Left renal pelvis (tissue), 4 donors: Measurements from ENCODE around the gene ERAS. TPM values are rescaled to one million over a fixed set of nuclear protein-coding genes. Genes with fewer than 3 reads are reported as not detected.
"Not testable (repeated sequence)": the region's sequence is repeated elsewhere in the genome, so short reads cannot be mapped to it uniquely, and the experiment has no call there.

ENCODE experiments used
- DNase-seq, 4 donors: peaks; one replicate each; pipeline ENCODE4 v3.0.0-alpha.2; 2013; ENCODE audit warnings: low read depth in 4 of 4, low spot score in 3 of 4
- polyA plus RNA-seq, 4 donors: library from polyadenylated mRNA; unstranded; fragments of 120-200 nt; gene quantifications; one replicate each; pipeline ENCODE4 v1.2.1, GENCODE V29; 2013; ENCODE audit not compliant: insufficient read length in 4 of 4

ERAS gene
- polyA plus RNA-seq, 4 donors: 0.18 to 0.43 TPM; not detected in 2

DNA sequence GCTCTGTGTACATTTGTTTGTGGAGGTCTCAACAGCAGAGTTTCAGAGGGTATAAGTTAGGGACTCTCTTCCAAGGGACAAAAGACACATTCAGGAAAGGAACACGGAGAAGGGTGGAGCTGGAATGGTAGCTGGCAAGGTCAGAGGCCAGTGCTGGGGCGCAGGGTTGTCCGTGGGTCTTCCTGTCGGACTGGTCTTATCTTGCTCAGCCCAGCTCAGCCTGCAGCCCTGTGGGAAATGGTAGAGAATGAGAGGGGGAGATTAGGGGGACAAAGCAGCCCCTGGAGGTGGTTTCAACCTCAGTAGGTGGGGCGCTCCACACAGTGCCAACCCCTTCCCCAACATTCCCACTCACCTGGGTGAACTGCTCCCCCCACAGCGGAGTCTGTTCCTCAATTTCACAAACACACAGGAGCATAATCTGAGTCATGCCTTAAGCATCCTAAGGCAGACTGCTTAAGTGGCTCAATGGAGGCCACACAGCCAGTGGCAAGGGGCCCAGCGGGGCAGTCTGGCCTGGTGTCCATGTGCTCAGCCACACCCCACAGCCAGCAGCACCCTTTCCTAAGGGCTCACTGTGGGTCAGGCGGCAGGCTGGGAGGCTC lies 31.3 kb upstream of the ERAS start:
- no peak for DNase-seq

DNA sequence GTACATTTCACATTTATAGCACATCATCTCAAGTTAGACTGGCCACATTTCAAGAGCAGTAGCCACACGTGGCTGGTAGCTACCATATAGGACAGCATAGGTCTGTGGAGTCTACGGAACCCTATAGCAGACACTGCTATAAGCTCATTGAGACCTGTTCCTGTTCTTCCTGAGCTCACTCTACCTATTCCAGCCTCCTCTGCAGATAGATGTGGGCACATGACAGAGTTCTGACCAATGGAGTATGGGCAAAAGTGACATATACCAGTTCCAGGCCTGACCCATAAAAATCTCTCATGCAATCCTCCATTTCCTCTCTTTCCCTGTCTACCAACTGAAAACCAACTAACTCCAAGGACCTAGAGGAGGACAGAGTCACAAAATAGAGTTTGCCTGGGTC lies 28.0 kb upstream of the ERAS start:
- no peak for DNase-seq

DNA sequence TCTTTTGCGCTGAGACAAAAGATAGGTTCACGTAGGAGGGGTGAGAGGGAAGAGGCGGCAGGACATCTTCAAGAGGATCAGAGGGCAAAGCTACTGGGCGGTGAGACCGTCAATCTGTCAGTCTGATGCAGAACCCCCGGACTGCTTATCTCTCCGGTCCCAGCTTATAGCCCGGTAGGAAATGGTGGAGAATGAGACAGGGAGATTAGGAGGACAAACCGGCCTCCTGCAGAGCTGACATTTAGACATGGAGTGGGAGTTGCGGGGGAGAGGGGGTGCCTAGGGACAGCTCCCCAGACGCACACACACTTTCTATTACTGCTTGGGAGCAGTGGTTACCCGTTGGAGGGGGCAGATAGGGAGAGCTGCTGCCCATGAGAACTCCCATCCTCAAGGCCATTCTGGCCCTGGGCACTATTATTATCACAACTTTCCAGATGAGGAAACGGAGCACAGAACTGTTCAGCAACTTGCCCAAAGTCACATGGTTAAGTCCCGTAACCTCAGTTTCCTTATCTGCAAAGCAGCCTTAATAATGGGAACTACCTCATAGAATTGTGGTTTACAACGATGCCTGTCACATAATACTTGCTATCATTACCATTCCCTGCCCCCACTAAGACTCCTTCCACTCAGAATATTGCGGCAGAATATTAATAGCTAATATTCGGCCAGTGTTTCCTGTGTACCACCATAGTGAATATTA lies 25.6 kb upstream of the ERAS start:
- no peak for DNase-seq

DNA sequence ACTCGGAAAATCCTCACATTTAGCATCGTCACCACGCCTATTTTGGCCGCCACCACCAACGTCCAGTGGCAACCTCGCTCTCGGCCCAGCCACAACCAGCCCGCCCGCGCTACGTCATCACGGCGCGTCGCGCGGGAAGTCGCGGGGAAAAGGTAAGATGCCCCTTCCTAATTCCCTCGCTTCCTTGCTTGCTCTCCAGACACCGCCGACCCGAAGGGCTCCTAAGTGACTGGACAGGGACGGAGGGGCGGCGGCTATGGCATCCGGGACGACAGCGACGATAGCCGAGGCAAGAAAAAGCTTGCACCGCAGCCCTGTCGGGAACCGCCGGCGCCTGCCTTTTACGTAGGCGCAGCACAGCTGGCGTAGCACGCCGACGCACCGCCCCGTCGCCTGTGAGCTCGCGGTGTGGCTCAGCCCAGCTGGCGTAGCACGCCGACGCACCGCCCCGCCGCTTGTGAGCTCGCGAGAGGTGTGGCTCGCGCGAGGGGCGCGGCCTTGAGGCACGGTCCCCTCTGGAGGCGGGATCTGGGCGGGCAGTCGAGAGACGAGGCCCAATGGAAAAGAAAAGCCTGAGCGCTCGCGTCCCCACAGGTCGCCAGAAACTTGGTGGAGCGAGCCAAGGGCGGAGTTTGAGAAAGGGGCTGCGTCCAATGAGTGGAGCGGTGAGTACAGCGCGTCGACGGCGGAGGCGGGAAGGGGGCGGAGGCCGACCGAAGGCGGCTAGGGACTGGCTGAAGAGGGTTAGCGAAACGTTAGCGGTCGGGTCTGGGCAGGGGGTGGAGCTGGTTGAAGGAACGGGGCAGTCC lies 24.8 kb upstream of the ERAS start, which contains the start of gene HDAC6:
HDAC6 (plus strand) TSS at position 788 of the 809 bp plus-strand sequence. CDS start 626 bp downstream, outside the sequence.
- DNase-seq: peak; percentile 90 to 94 (median 92)

DNA sequence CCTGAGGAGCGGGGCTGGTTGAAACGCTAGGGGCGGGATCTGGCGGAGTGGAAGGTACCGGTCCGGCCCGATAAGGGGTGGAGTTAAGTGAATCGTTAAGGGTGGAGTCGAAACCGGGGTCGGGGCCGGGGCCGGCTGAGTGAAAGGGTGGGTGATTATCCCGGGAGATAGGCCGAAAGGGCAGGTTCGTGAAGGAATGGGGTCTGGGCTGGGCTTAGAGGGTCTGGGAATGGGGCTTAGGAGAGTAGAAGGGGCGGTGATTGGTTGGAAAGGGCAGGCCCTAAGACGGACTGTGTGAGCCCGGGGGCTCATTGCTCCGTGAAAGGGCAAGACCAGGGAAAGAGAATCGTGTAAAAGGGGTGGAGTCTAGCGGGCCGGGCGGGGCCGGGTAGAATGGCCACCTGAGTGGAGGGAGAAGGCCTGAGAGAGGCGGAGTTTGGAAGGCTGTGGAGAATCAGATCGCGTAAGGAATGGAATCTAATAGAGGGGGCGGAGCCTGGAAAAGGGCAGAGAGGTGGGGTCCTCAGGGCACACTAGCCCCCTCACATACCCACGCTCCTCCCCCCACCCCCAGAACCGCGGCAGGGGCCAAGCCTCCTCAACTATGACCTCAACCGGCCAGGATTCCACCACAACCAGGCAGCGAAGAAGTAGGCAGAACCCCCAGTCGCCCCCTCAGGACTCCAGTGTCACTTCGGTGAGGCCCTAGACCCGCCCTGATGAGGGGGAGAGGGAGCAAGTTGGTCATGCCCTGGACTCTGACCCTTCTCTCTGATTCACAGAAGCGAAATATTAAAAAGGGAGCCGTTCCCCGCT lies 24.0 kb upstream of the ERAS start:
- peak; percentile 41 to 57 (median 52) for DNase-seq

DNA sequence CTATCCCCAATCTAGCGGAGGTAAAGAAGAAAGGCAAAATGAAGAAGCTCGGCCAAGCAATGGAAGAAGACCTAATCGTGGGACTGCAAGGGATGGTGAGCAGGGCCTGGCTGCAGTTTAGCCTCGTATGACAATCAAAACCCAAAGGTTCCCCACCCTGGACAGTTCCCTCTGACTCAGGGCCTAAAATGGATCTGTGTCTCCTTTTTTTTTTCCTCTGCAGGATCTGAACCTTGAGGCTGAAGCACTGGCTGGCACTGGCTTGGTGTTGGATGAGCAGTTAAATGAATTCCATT lies 23.5 kb upstream of the ERAS start:
- DNase-seq: no peak

DNA sequence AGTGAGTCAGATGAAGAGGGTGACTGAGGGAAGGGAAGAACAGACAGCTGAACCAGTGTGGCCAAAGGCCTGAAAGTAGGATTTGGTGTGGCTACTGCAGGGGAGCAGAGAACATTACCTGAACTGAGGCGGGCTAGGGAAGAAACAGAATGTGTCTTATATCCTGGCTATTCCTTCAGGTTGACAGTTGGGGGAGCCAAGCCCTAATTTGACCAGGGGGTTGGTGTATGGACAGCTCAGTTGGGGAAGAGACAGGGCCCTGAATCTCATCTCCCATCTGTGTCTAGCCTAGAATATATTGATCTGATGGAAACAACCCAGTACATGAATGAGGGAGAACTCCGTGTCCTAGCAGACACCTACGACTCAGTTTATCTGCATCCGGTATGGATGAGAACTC lies 20.2 kb upstream of the ERAS start:
- no peak for DNase-seq

DNA sequence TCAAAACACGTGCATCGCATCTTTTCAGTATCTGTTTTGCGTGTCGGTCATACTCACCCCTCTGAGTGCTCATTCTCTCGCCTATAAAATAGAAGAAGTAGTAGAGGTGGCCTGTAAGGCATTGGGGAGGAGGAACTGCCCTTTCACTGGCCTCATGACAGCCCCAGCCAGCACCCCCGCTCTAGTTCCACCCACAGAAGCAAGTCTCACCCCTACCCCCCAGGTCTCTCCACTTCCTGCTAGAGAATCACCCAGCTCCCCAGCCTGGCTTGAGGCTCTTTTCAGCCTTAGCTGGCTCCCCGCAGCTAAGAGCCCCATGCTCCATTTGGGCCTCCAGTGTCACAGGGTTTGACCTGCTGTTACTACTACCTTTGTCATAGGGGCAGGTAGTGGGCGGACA lies 12.7 kb upstream of the ERAS start:
- no peak for DNase-seq

DNA sequence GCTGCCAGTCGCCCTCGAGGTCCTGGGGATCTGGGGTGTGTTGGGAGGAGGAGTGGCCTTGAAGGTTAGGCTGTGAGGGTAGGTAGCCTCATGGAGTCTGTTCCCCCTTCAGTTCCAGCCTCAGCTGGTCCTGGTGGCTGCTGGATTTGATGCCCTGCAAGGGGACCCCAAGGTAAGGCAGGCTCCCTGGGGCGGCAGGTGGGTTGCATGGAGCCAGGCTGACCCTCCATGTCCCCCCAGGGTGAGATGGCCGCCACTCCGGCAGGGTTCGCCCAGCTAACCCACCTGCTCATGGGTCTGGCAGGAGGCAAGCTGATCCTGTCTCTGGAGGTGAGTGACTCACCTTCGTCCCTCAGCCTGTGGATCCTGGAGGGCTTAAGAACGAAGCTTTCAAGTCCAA lies 11.6 kb upstream of the ERAS start:
- DNase-seq: no peak

DNA sequence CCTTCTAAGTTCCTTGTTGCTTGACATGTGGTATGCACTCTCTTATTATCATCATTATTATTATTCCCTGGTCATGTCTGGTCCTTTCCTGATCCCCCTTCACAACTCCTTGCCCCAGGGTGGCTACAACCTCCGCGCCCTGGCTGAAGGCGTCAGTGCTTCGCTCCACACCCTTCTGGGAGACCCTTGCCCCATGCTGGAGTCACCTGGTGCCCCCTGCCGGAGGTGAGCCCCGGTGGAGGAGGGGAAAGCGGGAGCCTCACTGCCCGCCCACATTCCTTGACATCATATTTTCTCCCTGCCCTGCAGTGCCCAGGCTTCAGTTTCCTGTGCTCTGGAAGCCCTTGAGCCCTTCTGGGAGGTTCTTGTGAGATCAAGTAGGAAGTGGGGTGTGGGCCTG lies 11.0 kb upstream of the ERAS start:
- no peak for DNase-seq

DNA sequence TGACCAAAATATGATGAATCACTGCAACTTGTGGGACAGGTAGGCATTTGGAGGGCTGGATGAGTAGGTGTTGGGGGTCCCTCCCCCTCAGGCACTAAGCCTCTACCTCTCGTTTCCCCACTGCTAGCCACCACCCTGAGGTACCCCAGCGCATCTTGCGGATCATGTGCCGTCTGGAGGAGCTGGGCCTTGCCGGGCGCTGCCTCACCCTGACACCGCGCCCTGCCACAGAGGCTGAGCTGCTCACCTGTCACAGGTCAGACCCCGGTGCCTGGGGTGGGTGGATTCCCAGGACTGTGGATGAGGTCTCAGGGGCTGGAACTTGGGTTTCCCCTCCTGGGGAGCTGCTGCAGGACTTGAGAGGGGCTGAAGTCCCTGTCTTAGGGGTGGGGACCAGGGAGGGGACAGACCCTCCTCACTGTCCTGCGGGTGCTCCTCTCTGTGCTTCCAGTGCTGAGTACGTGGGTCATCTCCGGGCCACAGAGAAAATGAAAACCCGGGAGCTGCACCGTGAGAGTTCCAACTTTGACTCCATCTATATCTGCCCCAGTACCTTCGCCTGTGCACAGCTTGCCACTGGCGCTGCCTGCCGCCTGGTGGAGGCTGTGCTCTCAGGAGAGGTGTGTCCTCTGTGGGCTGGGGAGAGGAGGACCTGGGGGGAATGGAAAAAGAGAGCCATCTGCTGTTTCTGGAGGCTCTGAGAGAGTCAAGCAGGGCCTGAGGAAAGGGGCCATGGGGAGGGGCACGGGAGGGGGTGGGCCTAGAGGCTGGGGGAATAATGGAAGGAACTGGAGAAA lies 10.1 kb upstream of the ERAS start:
- no peak for DNase-seq

DNA sequence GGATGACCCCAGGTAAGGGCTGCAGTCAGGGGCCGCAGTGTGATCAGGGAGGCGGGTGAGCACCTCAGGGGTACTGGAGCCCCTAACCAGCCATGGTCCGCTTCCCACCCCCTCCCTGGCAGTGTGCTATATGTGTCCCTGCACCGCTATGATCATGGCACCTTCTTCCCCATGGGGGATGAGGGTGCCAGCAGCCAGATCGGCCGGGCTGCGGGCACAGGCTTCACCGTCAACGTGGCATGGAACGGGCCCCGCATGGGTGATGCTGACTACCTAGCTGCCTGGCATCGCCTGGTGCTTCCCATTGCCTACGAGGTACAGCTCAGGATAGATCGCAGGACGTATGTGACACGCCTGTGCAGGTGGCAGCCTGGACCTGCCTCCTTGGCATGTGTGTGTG lies 8.2 kb upstream of the ERAS start:
- no peak for DNase-seq

DNA sequence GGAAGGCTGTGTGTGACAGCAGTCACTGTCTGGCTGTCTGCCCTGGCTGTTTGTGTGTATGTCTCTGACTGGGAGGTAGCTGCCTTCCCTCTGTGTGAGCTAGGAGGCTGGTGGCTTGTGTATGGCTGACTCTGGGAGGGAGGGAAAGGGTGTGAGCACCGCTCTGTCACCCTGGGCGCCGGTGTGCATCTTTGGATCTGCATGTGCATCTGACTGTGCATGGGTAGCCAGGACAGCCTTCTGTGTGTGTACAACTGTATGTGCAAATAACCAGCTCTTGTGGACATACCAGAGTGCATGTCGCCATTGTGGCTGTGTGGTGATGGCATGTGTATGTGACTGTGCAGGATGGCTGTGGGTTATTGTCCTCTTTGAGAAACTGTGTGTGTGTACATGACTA lies 7.4 kb upstream of the ERAS start:
- DNase-seq: no peak

DNA sequence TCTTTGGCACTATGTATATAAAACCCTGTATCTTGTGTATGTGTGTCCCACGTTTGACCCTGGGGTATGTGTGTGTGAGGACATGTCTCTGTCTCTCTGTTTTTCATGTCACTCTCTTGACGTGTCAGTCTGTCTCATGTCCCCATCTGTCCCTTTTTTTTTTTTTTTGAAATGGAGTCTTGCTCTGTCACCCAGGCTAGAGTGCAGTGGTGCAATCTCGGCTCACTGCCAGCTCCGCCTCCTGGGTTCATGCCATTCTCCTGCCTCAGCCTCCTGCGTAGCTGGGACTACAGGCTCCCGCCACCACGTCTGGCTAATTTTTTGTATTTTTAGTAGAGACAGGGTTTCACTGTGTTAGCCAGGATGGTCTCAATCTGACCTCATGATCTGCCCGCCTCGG lies 6.9 kb upstream of the ERAS start:
- not testable (repeated sequence) for DNase-seq

DNA sequence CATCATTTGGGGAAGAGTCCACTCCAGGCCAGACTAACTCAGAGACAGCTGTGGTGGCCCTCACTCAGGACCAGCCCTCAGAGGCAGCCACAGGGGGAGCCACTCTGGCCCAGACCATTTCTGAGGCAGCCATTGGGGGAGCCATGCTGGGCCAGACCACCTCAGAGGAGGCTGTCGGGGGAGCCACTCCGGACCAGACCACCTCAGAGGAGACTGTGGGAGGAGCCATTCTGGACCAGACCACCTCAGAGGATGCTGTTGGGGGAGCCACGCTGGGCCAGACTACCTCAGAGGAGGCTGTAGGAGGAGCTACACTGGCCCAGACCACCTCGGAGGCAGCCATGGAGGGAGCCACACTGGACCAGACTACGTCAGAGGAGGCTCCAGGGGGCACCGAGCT lies 3.3 kb upstream of the ERAS start:
- no peak for DNase-seq

DNA sequence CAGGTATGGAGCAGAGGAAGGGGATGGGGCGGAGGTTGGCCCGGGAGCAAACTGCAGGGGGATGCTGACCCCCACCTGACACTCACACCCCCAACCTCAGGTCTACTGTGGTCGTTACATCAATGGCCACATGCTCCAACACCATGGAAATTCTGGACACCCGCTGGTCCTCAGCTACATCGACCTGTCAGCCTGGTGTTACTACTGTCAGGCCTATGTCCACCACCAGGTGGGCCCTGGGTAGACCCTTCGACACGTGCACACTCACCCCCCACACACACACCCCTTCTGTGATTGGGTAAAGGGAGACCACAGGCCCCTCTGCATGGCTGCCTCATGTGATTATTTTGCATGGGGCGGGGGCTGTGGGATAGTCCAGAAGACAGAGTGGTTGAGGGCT lies 2.2 kb upstream of the ERAS start:
- no peak for DNase-seq

DNA sequence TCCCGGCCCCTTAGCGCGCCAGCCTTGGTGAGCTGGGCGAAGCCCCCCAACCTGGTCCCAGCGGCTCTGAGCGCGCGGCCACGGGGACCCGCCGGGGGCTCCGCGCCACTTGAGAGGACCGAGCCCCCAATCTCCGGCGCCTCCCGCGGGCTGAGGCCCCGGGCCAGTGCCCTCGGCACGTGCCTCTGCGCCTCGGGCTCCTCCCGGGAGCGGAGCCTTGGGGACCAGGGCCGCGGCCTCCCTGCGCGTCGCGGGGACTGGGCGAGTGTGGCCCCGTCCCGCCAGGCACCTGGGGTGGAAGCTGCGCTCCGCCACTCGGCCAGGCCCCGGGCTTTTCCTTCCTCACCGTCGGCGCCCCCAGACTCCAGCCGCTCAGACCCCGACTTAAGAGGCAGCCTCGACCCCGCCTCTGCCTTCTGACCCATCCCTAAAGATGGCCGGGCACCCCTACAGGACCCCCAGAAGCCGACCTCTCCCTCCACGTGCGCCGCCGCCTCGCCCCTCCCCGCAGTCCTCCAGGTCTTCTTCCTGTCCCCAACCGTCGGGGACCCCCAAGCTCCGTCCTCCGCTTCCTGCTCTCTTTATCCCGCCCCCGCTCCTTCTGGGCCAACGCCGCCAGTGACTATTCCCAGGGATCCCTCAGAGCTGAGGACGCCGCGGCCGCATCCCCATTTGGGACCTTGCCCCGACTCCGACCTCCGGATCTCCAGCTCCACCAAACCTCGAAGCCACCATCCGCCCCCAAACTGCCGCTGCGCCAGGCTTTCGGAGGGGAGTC lies 752 bp downstream of the ERAS start:
- DNase-seq: no peak

DNA sequence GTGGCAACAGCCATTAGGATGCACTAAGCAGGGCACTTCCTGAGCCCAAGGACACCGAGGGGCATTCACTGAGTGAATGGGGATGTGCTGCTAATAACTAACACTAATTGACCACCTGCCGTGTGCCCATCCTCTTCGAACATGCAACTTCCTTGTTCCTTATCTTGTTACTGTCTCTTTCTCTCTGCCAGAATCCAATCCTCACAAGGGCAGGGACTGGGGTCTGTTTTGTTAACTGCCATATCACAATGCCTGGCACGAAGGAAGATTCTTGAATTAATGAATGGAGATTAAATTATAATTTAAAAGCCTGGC lies 1.3 kb downstream of the ERAS start:
- no peak for DNase-seq

DNA sequence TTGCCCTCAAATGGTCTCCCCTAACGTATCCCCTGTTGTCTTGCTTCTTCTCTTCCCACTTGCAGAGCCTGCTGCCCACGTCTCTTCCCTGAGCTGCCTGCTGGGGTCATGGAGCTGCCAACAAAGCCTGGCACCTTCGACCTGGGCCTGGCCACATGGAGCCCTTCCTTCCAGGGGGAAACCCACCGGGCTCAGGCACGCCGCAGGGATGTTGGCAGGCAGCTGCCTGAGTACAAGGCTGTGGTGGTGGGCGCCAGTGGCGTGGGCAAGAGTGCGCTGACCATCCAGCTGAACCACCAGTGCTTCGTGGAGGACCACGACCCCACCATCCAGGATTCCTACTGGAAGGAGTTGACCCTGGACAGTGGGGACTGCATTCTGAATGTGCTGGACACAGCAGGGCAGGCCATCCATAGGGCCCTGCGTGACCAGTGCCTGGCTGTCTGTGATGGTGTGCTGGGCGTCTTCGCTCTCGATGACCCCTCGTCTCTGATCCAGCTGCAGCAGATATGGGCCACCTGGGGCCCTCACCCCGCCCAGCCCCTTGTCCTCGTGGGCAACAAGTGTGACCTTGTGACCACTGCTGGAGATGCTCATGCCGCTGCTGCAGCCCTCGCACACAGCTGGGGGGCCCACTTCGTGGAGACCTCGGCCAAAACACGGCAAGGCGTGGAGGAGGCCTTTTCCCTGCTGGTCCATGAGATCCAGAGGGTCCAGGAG lies 2.9 kb downstream of the ERAS start:
- no peak for DNase-seq
